NCI-H1105 treated with DMSO at 0.1 percent for 48 hours (cell line): ENCODE data around the gene RHOBTB3.

ENCODE experiments used
- DNase-seq: peaks from one replicate; lab custom pipeline; 2025; lab: John Stamatoyannopoulos, UW

Gene RHOBTB3

GRCh38 chr5:95841914-95842812 is 111.0 kb downstream of the RHOBTB3 start:
- DNase-seq = no peak

- DNase-seq = no peak
Observed at GRCh38 chr5:95842854-95843544, 111.9 kb downstream of the RHOBTB3 start.

GRCh38 chr5:95843733-95844223 is 112.6 kb downstream of the RHOBTB3 start:
- DNase-seq = no peak

GRCh38 chr5:95845391-95845790 is 114.3 kb downstream of the RHOBTB3 start:
- DNase-seq = no peak
